Measurements from ENCODE around the gene TMC7.

DNA sequence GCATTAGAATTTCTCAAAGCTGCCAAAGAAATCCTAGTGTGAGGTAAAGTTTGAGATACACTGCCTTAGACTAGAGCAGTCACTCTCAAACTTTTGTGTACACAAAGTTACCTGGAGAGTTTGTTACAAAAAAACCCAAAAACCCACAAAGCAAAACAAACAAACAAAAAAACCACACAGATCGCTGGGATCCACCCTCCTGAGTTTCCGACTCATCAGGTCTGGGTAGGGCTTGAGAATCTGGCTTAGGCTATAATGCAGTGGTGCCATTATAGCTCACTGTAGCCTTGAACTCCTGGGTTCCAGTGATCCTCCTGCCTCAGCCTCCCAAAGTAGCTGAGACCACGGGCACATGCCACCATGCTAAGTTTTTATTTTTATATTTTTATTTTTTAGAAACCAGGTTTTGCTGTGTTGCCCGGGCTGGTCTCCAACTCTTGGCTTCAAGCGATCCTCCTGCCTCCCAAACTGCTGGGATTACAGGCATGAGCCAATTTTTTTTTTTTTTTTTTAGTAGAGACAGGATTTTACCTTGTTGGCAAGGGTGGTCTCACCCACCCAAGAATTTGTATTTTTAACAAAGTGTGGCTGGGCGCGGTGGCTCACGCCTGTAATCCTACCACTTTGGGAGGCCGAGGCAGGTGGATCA is 35.2 kb upstream of the TMC7 start:
- TF ChIP-seq, protein P1, sequence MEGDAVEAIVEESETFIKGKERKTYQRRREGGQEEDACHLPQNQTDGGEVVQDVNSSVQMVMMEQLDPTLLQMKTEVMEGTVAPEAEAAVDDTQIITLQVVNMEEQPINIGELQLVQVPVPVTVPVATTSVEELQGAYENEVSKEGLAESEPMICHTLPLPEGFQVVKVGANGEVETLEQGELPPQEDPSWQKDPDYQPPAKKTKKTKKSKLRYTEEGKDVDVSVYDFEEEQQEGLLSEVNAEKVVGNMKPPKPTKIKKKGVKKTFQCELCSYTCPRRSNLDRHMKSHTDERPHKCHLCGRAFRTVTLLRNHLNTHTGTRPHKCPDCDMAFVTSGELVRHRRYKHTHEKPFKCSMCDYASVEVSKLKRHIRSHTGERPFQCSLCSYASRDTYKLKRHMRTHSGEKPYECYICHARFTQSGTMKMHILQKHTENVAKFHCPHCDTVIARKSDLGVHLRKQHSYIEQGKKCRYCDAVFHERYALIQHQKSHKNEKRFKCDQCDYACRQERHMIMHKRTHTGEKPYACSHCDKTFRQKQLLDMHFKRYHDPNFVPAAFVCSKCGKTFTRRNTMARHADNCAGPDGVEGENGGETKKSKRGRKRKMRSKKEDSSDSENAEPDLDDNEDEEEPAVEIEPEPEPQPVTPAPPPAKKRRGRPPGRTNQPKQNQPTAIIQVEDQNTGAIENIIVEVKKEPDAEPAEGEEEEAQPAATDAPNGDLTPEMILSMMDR (IDR thresholded peaks at IDR 0.05) = no peak
- TF ChIP-seq POLR2A (IDR thresholded peaks at IDR 0.05) = no peak

All from testis (tissue), 2 donors.